Stimulated activated CD4-positive, alpha-beta T cell treated with anti-CD3 and anti-CD28 coated beads, Interleukin-4, amount 100 ng/mL, for 1 hour (primary cell): ENCODE results near the gene BCAM.
"Not testable (repeated sequence)": the region's sequence is repeated elsewhere in the genome, so short reads cannot be mapped to it uniquely, and the experiment has no call there.

Experiments
- DNase-seq: peaks from one replicate; pipeline ENCODE4 v3.0.0-alpha.2; 2020

BCAM gene

DNA sequence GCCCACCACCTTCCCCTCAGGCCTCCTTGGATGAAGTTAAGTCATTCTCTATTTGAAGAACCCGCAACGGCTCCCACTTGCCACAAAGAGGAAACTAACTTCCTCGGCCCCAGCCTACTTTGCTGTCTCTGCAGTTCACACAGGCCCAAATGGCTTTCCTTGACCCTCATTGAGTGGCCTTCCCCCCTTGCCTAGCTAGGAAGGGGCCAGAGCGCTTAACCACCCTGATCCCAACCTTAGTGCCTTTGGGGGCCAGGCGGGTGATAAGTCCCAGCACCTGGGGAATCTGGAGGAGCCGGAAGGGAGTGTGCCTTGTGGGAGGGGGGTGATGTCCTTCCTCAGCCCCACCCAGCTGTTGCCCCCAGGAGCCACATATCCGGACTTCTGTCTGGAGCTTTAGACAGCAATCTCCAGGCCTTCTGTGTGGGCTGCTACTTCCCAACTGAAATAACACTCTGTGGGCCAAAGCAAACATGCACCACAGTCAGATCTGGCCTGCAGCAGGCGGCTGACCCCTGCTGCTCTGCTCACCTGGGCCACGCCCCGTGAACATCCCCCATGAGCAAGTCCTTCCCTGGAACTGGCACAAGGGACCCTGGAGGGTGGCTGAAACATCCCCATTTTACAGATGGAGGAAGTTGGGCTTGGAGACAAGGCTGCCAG, 47.6 kb downstream of the BCAM start:
- no peak for DNase-seq

DNA sequence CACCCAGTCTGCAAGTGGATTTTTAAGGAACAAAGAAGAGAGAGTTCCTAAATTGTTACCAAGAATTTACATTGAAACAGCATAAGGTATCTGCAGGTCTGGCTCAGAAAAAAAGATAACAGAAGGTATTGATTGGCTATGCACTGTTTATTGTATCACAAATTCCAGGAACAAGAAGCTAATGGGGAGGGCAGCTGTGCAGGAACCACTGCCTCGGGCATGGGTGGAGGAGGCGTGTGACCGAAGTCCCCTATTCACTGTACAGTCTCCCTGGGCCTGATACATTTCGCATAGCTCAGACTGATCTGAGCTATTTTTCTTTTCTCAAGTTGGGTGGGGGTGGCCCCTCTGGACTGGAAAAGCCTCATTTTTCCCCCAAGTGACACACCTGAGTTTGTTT, 48.9 kb downstream of the BCAM start:
- DNase-seq = no peak

DNA sequence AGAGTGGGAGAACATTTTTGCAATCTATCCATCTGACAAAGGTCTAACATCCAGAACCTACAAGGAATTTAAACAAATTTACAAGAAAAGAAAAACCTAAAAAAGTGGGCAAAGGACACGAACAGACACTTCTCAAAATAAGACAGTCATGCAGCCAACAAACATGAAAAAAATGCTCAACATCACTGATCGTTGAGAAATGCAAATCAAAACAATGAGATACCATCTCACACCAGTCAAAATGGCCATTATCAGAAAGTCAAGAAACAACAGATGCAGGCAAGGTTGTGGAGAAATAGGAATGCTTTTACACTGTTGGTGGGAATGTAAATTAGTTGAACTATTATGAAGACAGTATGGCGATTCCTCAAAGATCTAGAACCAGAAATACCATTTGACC, 52.7 kb downstream of the BCAM start:
- not testable (repeated sequence) for DNase-seq

DNA sequence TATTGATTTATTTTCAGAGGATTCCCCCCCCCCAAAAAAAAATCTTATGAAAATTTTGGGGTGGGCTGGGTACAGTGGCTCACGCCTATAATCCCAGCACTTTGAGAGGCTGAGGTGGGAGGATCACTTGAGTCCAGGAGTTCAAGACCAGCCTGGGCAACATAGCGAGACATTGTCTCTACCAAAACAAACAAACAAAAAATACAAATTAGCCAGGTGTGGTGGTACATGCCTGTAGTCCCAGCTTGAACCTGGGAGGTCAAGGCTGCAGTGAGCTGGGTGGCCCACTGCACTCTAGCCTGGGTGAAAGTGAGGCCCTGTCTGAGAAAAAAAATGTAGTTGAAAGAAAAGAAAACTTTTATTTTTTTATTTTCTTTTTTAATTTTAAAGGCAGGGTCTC, 55.1 kb downstream of the BCAM start:
- no peak for DNase-seq

DNA sequence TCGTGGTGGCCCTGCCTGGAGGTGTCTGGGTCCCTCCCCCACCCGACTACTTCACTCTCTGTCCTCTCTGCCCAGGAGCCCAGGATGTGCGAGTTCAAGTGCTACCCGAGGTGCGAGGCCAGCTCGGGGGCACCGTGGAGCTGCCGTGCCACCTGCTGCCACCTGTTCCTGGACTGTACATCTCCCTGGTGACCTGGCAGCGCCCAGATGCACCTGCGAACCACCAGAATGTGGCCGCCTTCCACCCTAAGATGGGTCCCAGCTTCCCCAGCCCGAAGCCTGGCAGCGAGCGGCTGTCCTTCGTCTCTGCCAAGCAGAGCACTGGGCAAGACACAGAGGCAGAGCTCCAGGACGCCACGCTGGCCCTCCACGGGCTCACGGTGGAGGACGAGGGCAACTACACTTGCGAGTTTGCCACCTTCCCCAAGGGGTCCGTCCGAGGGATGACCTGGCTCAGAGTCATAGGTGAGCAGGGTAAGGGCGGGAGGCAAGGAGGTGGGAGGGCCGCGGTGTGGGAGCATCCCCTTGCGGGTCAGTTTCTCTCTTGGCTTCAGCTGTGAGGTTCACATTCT, 56.4 kb downstream of the BCAM start:
- DNase-seq = no peak

DNA sequence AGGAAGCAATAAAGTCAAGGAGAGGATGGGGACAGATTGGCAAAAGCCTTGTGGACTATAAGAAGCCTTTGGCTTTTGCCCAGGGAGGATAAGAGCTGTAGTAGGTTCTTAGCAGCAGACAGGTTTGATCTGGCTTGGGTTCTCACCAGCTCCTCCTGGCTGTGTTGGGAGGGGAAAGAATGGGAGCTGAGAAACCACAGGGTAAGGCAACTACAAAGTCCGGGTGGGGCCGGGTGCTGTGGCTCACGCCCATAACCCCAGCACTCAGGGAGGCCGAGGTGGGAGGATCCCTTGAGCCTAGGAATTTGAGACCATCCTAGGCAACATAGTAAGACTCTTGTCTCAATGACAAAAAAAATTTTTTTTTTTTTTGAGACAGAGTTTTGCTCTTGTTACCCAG, 57.8 kb downstream of the BCAM start:
- no peak for DNase-seq

DNA sequence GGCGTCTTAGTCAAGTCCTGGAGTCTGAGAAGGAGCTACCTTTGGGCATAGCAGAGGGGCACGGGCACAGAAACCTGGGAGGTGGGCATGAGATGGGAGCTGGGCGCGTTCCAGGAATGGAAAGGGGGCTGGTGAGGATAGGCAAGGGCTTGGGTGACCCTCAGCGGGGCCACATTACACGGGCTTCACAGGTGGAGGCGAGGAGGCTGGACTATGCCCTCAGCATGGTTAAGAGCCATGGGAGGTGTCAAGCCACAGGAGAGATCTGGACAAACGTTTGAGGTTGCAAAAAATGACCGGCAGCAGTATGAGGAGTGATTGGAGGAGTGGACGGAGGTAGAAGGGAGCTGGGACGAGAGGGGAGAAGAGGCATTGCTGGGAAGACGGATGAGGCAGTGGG, 58.7 kb downstream of the BCAM start:
- DNase-seq = no peak

DNA sequence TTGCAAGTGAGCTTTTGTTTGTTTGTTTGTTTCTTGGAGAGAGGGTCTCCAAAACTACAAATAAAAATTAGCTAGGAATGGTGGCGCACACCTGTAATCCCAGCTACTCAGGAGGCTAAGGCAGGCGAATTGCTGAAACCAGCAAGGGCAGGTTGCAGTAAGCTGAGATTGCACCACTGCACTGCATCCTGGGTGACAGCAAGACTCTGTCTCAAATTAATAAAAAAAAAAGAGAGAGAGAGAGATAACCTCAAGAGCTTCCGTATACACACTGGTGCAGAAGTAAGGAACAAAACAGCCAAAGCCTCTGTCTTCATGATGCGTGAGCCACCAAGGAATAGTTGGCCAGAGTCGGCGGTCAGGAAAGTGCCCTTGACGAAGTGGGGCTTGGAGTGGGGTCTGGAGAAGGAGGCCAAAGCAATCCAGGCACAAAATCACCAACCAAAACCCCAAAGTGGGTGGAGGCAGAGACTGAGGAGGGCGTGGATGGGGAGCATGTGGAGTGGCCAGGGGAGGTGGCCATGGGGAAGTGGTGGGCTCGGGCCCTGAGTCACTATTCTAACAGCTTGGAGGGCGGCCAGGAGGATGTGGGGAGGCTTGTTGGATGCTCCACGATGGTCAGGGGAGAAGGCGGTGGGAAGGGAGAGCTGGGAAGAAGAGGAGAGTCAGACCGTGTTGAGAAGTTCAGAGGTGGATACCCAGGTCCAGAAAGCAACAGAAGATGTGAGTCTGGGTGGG, 61.0 kb downstream of the BCAM start:
- no peak for DNase-seq
